Keratinocyte (primary cell): ENCODE results near the gene GJA9. TPM values are rescaled to one million over a fixed set of nuclear protein-coding genes. Genes with fewer than 3 reads are reported as not detected.

Source experiments
- DNase-seq: peaks from one replicate; pipeline ENCODE4 v3.0.0-alpha.2; 2011; ENCODE audit warnings: low read depth, missing footprints, low spot score
- FAIRE-seq: peaks from 2 replicates; lab custom pipeline; 2011; peaks lifted over from hg19 to GRCh38; lab: Jason Lieb, UNC
- H2AFZ ChIP-seq: 2 replicates; pipeline ENCODE4 v1.6.0; 2012; ENCODE audit warnings: low read length, control low read depth, inconsistent platforms; ENCODE audit not compliant: control insufficient read depth
- H3K27ac ChIP-seq: 2 replicates; pipeline ENCODE4 v1.5.1; 2011; ENCODE audit warnings: low read length; ENCODE audit not compliant: control insufficient read depth, insufficient read depth
- H3K27me3 ChIP-seq: 3 replicates; pipeline ENCODE4 v1.6.0; 2011; ENCODE audit warnings: low read length; ENCODE audit not compliant: control insufficient read depth, insufficient read depth; ENCODE audit errors: extremely low read depth
- H3K36me3 ChIP-seq, 2 experiments: 2 replicates in 1 of 2; 3 replicates in 1 of 2; pipeline ENCODE4 v1.5.1; 2011; ENCODE audit warnings: low read length in 2 of 2, mild to moderate bottlenecking in 1 of 2; ENCODE audit not compliant: control insufficient read depth in 2 of 2, insufficient read depth in 2 of 2; ENCODE audit errors: extremely low read depth in 1 of 2
- H3K4me1 ChIP-seq: 3 replicates; pipeline ENCODE4 v1.5.1; 2011; ENCODE audit warnings: low read length; ENCODE audit not compliant: control insufficient read depth, insufficient read depth; ENCODE audit errors: extremely low read depth
- H3K4me2 ChIP-seq: 3 replicates; pipeline ENCODE4 v1.6.0; 2011; ENCODE audit warnings: low read depth, low read length; ENCODE audit not compliant: control insufficient read depth, insufficient read depth; ENCODE audit errors: extremely low read depth
- H3K4me3 ChIP-seq, 3 experiments: fragments of 200-600 bp in 1 of 3; sonication (generic) in 1 of 3; 2 replicates in 2 of 3; 3 replicates in 1 of 3; pipeline ENCODE4 v1.5.1; 2011 to 2016; ENCODE audit warnings: low read length in 3 of 3, mild to moderate bottlenecking in 3 of 3, control low read depth in 2 of 3, inconsistent platforms in 1 of 3, low read depth in 1 of 3, mixed read lengths in 1 of 3, mixed run types in 1 of 3, moderate library complexity in 1 of 3; ENCODE audit not compliant: control insufficient read depth in 2 of 3, insufficient read depth in 2 of 3; ENCODE audit errors: extremely low read depth in 1 of 3
- H3K79me2 ChIP-seq: 2 replicates; pipeline ENCODE4 v1.6.0; 2012; ENCODE audit warnings: low read length; ENCODE audit not compliant: control insufficient read depth, insufficient read depth
- H3K9ac ChIP-seq: 3 replicates; pipeline ENCODE4 v1.6.0; 2011; ENCODE audit warnings: low read length; ENCODE audit not compliant: control insufficient read depth, insufficient read depth; ENCODE audit errors: extremely low read depth
- H3K9me1 ChIP-seq: 3 replicates; pipeline ENCODE4 v1.6.0; 2011; ENCODE audit warnings: low read length; ENCODE audit not compliant: control insufficient read depth, insufficient read depth; ENCODE audit errors: extremely low read depth
- H3K9me3 ChIP-seq: 2 replicates; pipeline ENCODE4 v1.5.1; 2012; ENCODE audit warnings: low read depth, low read length; ENCODE audit not compliant: control insufficient read depth
- H4K20me1 ChIP-seq: 3 replicates; pipeline ENCODE4 v1.6.0; 2011; ENCODE audit warnings: low read length; ENCODE audit not compliant: control insufficient read depth, insufficient read depth; ENCODE audit errors: extremely low read depth
- EZH2 ChIP-seq: IDR thresholded peaks from one replicate; pipeline ENCODE4 v1.6.1; 2012; ENCODE audit warnings: inconsistent platforms, mild to moderate bottlenecking, low read length, moderate library complexity
- dilution Hi-C: fragments of 300-500 bp; cut with MboI; formaldehyde crosslinking; loops from one replicate; pipeline ENCODE4 v1.7.0; 2020; ENCODE audit warnings: low sequenced_read_pairs; ENCODE audit not compliant: extremely low pct_ligation_motif_present
- polyA plus RNA-seq, 5 experiments: library from polyadenylated mRNA; depleted of rRNA in 3 of 5; stranded (reverse) in 3 of 5; stranded (forward) in 1 of 5; unstranded in 1 of 5; fragments of >200 nt; gene quantifications; 1 replicate in 1 of 5; 2 replicates in 3 of 5; 3 replicates in 1 of 5; pipeline versions ENCODE4 v1.2.1 to v1.2.3, GENCODE V29; 2011 to 2012; ENCODE audit warnings: missing spikeins in 2 of 5, low read depth in 1 of 5, low replicate concordance in 1 of 5
- TF ChIP-seq, protein P1 (sequence below), 3 experiments: IDR thresholded peaks in 1 of 3; conservative IDR thresholded peaks in 1 of 3; optimal IDR thresholded peaks in 1 of 3; 2 replicates in 2 of 3; 3 replicates in 1 of 3; pipeline versions ENCODE3 to v1.5.1; 2011; ENCODE audit warnings: low read length in 3 of 3, mild to moderate bottlenecking in 3 of 3, moderate library complexity in 2 of 3, control low read depth in 1 of 3, inconsistent platforms in 1 of 3; ENCODE audit not compliant: insufficient read depth in 2 of 3; ENCODE audit errors: extremely low read depth in 1 of 3

The GJA9 gene
- polyA plus RNA-seq, 1 donor (not counting 4 experiments of a cell fraction or from before 2014, with no cell fraction given): 0.38 TPM

DNA sequence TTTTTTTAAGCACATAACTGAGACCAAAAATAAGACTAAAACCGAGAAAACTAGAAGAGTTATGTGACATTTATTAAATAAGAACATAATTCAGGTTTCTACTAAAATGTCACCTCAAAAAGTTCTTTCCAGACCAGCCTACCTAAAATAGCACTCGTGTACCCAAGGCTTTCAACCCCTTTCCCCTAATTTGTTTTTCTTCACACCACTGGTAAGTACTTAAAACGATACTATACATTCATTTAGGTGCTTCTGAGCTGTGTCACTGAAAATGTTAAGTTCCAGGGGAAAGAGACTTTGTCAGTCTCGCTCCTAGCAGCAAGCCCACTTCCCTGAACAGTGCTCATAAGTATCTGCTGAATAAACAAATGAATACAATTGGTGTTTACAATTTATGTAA, 28.6 kb downstream of the GJA9 start:
- dilution Hi-C loops: no loop called here

DNA sequence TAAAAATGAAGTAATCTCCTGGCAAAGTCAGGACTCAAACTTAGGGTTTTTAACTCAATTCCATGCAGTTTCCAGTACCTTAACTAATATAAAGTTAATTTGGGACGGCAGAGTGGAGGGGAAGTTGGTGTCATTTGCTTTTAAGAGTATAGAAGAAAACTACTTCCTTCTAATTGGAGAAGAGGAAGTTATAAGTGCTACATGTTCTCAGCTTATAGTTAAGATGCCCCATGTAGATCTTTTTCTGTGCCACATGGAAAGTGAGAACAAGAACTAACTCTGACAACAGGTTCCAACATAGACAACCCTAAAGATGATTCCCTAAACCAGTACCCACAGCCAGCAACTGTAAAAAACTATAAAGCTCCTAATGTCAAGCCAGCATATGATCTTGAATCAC, 33.3 kb downstream of the GJA9 start:
- Histone ChIP-seq H3K9ac (no peak overlapping the region), H3K4me2 (no peak overlapping the region), H2AFZ (no peak overlapping the region), H3K27ac (no peak overlapping the region), H3K9me3 (no peaks in the 10 kb centered on the region), H3K36me3 (peaks cover 6 to 18% of the 10 kb centered on the region in 2 experiments), H4K20me1 (no peaks in the 10 kb centered on the region), H3K27me3 (no peaks in the 10 kb centered on the region), H3K4me1 (no peaks in the 10 kb centered on the region), H3K4me3 (no peak overlapping the region), H3K79me2 (peaks cover 4% of the 10 kb centered on the region), H3K9me1 (no peaks in the 10 kb centered on the region)
- DNase-seq (no peak), FAIRE-seq (no peak)
- TF ChIP-seq, protein P1, sequence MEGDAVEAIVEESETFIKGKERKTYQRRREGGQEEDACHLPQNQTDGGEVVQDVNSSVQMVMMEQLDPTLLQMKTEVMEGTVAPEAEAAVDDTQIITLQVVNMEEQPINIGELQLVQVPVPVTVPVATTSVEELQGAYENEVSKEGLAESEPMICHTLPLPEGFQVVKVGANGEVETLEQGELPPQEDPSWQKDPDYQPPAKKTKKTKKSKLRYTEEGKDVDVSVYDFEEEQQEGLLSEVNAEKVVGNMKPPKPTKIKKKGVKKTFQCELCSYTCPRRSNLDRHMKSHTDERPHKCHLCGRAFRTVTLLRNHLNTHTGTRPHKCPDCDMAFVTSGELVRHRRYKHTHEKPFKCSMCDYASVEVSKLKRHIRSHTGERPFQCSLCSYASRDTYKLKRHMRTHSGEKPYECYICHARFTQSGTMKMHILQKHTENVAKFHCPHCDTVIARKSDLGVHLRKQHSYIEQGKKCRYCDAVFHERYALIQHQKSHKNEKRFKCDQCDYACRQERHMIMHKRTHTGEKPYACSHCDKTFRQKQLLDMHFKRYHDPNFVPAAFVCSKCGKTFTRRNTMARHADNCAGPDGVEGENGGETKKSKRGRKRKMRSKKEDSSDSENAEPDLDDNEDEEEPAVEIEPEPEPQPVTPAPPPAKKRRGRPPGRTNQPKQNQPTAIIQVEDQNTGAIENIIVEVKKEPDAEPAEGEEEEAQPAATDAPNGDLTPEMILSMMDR (optimal IDR thresholded peaks at IDR 0.05 in 1 of 3, IDR thresholded peaks at IDR 0.05 in 1 of 3, conservative IDR thresholded peaks at IDR 0.05 in 1 of 3; ENCODE audit: extremely low read depth in 1 of 3, insufficient read depth in 2 of 3, low read length in 3 of 3): no peak
- no peak for TF ChIP-seq EZH2
- dilution Hi-C loops: no loop called here

More for the DNA sequence above, 28.6 kb downstream of the GJA9 start:
- Histone ChIP-seq H3K4me2 (no peak overlapping the region), H3K27ac (no peak overlapping the region), H3K27me3 (no peaks in the 10 kb centered on the region), H3K9me1 (no peaks in the 10 kb centered on the region), H3K36me3 (peaks cover 14 to 16% of the 10 kb centered on the region in 2 experiments), H4K20me1 (peaks cover 4% of the 10 kb centered on the region), H3K4me1 (peaks cover under 1% of the 10 kb centered on the region), H2AFZ (no peak overlapping the region), H3K9ac (no peak overlapping the region), H3K4me3 (no peak overlapping the region), H3K9me3 (no peaks in the 10 kb centered on the region), H3K79me2 (peaks cover 16% of the 10 kb centered on the region)
- FAIRE-seq (no peak), DNase-seq (no peak)
- TF ChIP-seq EZH2: no peak
- TF ChIP-seq, protein P1 (optimal IDR thresholded peaks at IDR 0.05 in 1 of 3, IDR thresholded peaks at IDR 0.05 in 1 of 3, conservative IDR thresholded peaks at IDR 0.05 in 1 of 3; ENCODE audit: extremely low read depth in 1 of 3, insufficient read depth in 2 of 3, low read length in 3 of 3): no peak
